ENCODE data around the gene PTPRM.

Gene PTPRM

DNA sequence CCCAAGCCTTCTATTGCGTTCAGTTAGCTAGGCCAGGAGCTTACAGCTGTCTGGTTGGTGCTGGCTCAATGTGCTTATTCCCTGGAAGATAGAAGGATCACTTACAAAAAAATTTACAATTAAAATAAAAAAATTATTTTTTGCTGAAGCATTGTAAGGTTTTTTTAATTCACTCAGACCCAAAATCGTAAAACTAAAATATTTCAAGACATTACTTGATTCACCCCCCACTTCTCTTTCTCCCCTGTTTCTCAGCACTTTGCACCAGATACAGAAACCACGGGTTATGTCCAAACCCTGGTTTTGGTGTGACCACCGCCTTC, 911 bp upstream of the PTPRM start:
- Histone ChIP-seq H3K4me3 (IDR thresholded peaks at IDR 0.05; ENCODE audit: insufficient read depth, low read depth, low read length) (no peak overlapping the region), H3K27ac (peak overlapping the region; percentile 49), H3K79me2 (ENCODE audit: insufficient read depth, low read depth) (peaks cover 31% of the 10 kb centered on the region), H3K4me1 (ENCODE audit: low read depth, poor library complexity, severe bottlenecking) (peaks cover 32% of the 10 kb centered on the region), H3K36me3 (ENCODE audit: insufficient read depth) (no peaks in the 10 kb centered on the region), H3K4me2 (peak overlapping the region; percentile 31), H2AFZ (ENCODE audit: low read depth) (peak overlapping the region; percentile 75), H4K20me1 (ENCODE audit: insufficient read depth) (no peaks in the 10 kb centered on the region), H3K27me3 (ENCODE audit: insufficient read depth, low read depth) (no peaks in the 10 kb centered on the region), H3K9ac (peak overlapping the region; percentile 58; the same call in 1 of the 2 replicates)
- TF ChIP-seq CTCF (conservative IDR thresholded peaks at IDR 0.05; ENCODE audit: low read depth, low read length) = no peak

DNA sequence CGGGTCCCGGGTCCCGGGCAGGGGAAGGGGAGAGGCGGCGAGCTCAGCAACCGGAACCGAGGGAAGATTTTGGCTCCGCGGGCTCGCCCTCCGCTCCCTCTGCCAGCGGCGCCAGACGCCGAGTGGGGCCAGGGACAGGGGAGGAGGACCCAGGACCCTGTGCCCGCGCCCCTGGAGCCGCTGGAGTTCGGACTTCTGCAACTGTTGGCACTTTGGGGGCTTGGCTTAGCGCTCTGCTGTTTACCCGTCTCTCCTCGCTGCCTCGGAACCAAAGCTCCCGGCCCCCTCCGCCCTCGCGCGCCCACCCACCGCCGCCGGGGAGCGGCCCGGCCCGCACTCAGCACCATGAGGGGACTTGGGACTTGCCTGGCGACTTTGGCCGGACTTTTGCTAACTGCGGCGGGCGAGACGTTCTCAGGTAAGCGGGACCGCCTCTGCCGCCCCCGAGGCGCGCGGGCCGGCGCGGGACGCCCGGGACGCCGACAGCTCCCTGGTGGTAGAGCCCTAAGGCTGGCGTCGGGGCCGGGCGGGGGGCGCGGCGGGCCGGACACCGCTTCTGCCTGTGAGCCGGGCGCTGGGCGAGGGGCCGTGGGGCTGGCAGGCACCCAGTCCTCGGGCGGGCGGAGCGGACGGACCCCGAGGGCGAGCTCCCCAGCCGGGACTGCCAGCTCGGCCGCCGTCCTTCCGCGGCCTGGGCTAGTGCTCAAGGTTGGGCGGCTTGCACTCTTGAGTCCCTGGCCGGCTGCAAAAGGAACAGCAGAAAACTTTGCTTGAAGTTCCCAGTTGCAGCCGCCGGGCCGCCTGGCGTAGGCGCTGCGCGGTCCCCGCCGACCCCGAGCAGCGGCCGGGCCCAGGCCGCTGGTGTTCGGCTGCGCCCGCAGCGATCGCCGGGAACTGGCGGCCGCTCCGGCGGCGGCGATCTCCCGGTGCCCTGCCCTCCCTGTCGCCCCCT, 634 bp downstream of the PTPRM start:
- Histone ChIP-seq H3K9ac (peak overlapping the region; percentile 78), H3K27ac (peak overlapping the region; percentile 62), H3K27me3 (ENCODE audit: insufficient read depth, low read depth) (no peaks in the 10 kb centered on the region), H3K36me3 (ENCODE audit: insufficient read depth) (no peaks in the 10 kb centered on the region), H4K20me1 (ENCODE audit: insufficient read depth) (no peaks in the 10 kb centered on the region), H2AFZ (ENCODE audit: low read depth) (peak overlapping the region; percentile 79), H3K4me3 (IDR thresholded peaks at IDR 0.05; ENCODE audit: insufficient read depth, low read depth, low read length) (no peak overlapping the region), H3K4me2 (peak overlapping the region; percentile 48; the same call in 1 of the 2 replicates), H3K4me1 (ENCODE audit: low read depth, poor library complexity, severe bottlenecking) (peaks cover 46% of the 10 kb centered on the region), H3K79me2 (ENCODE audit: insufficient read depth, low read depth) (peaks cover 46% of the 10 kb centered on the region)
- TF ChIP-seq CTCF (conservative IDR thresholded peaks at IDR 0.05; ENCODE audit: low read depth, low read length) = no peak

DNA sequence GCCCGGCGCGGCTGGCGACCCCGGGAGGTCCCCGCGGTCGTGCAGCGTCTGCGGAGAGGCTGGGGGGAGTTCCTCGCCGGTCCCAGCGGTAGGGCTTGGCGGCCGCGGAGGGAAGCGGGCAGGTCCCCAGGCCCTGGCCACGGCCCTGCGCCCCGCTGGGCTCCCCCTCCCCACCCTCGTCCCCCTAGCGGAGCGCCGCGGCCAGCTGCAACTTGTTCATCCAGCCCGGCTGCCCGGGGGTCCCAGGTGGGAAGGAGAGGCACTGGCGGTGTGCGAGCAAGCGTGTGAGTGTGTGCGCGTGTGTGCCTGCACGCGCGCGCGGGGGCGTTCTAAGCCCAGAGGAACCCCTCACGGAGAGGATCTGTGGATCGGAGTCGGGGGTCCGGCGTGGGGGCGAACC, 1.3 kb downstream of the PTPRM start:
- peak overlapping the region; percentile 59 for H3K4me2 ChIP-seq
- H3K9ac ChIP-seq = peak overlapping the region; percentile 78
- no peaks in the 10 kb centered on the region for H3K36me3 ChIP-seq (ENCODE audit: insufficient read depth)
- H3K27me3 ChIP-seq (ENCODE audit: insufficient read depth, low read depth) = no peaks in the 10 kb centered on the region
- H3K4me3 ChIP-seq (IDR thresholded peaks at IDR 0.05; ENCODE audit: insufficient read depth, low read depth, low read length) = no peak overlapping the region
- peaks cover 50% of the 10 kb centered on the region for H3K79me2 ChIP-seq (ENCODE audit: insufficient read depth, low read depth)
- TF ChIP-seq CTCF (conservative IDR thresholded peaks at IDR 0.05; ENCODE audit: low read depth, low read length) = no peak
- H2AFZ ChIP-seq (ENCODE audit: low read depth) = peak overlapping the region; percentile 79
- peak overlapping the region; percentile 62 for H3K27ac ChIP-seq
- H3K4me1 ChIP-seq (ENCODE audit: low read depth, poor library complexity, severe bottlenecking) = peaks cover 51% of the 10 kb centered on the region
- H4K20me1 ChIP-seq (ENCODE audit: insufficient read depth) = no peaks in the 10 kb centered on the region

- no peak overlapping the region for H3K9ac ChIP-seq
- H3K27ac ChIP-seq = peak overlapping the region; percentile 69; the same call in 1 of the 2 replicates
- peak overlapping the region; percentile 59 for H3K4me2 ChIP-seq
- H3K36me3 ChIP-seq (ENCODE audit: insufficient read depth) = no peaks in the 10 kb centered on the region
- H3K4me1 ChIP-seq (ENCODE audit: low read depth, poor library complexity, severe bottlenecking) = peaks cover 71% of the 10 kb centered on the region
- TF ChIP-seq CTCF (conservative IDR thresholded peaks at IDR 0.05; ENCODE audit: low read depth, low read length) = no peak
- H4K20me1 ChIP-seq (ENCODE audit: insufficient read depth) = no peaks in the 10 kb centered on the region
- no peak overlapping the region for H2AFZ ChIP-seq (ENCODE audit: low read depth)
- no peak overlapping the region for H3K4me3 ChIP-seq (IDR thresholded peaks at IDR 0.05; ENCODE audit: insufficient read depth, low read depth, low read length)
- H3K79me2 ChIP-seq (ENCODE audit: insufficient read depth, low read depth) = peaks cover 74% of the 10 kb centered on the region
- no peaks in the 10 kb centered on the region for H3K27me3 ChIP-seq (ENCODE audit: insufficient read depth, low read depth)
Measured at GRCh38 chr18:7571626-7572025, 4.5 kb downstream of the PTPRM start.

Measured in KMS-11 (cell line).